ENCODE results near the gene DRICH1.

GRCh38 chr22:23622634-23623033 is 9.5 kb downstream of the DRICH1 start:
- TF ChIP-seq POLR2A (IDR thresholded peaks at IDR 0.05; ENCODE audit: low read depth), result no peak
- TF ChIP-seq CTCF (IDR thresholded peaks at IDR 0.05), result no peak
- TF ChIP-seq EP300 (IDR thresholded peaks at IDR 0.05), result no peak
- TF ChIP-seq POLR2AphosphoS5 (IDR thresholded peaks at IDR 0.05), result no peak
